Fibroblast of skin of abdomen (primary cell): ENCODE data around the gene DMKN. TPM values are rescaled to one million over a fixed set of nuclear protein-coding genes. Genes with fewer than 3 reads are reported as not detected.

Source experiments
- DNase-seq: peaks from one replicate; pipeline ENCODE4 v3.0.0-alpha.2; 2013
- polyA plus RNA-seq, 2 experiments: library from polyadenylated mRNA; unstranded; fragments of 120-200 nt; gene quantifications; one replicate each; pipeline ENCODE4 v1.2.1, GENCODE V29; 2013; ENCODE audit not compliant: insufficient read length in 2 of 2

DMKN gene
- polyA plus RNA-seq (2013, experiment 1 of 2; ENCODE audit: insufficient read length), result 2.9 TPM
- polyA plus RNA-seq (2013, experiment 2 of 2; ENCODE audit: insufficient read length), result 2.5 TPM

GRCh38 chr19:35513628-35514281, at the start of gene DMKN:
TSS of gene DMKN (minus strand) at chr19:35513649. CDS start at chr19:35513475, 174 bp downstream.
- DNase-seq, result peak; percentile 40

- no peak for DNase-seq
These were observed 49.3 kb upstream of the DMKN start for GRCh38 chr19:35562776-35563175.

- DNase-seq, result no peak
These were observed 48.9 kb upstream of the DMKN start for GRCh38 chr19:35562336-35562735.

- no peak for DNase-seq
These were observed 48.0 kb upstream of the DMKN start for GRCh38 chr19:35561436-35561835.

- no peak for DNase-seq
These were observed 47.2 kb upstream of the DMKN start for GRCh38 chr19:35560677-35561076.

- DNase-seq, result no peak
These were observed 46.8 kb upstream of the DMKN start for GRCh38 chr19:35560271-35560670.

- DNase-seq, result no peak
These were observed 46.3 kb upstream of the DMKN start for GRCh38 chr19:35559781-35560180.

- DNase-seq, result no peak
These were observed 45.8 kb upstream of the DMKN start for GRCh38 chr19:35559281-35559659.

- DNase-seq, result no peak
These were observed 45.2 kb upstream of the DMKN start for GRCh38 chr19:35558400-35559280.

- peak; percentile 43 for DNase-seq
These were observed 44.3 kb upstream of the DMKN start for GRCh38 chr19:35557539-35558399.

- DNase-seq, result no peak
These were observed 43.5 kb upstream of the DMKN start for GRCh38 chr19:35556846-35557538.

GRCh38 chr19:35556025-35556590, 42.7 kb upstream of the DMKN start:
- DNase-seq, result no peak

GRCh38 chr19:35555301-35556005, 42.0 kb upstream of the DMKN start:
- peak; percentile 18 for DNase-seq

- DNase-seq, result no peak
These were observed 40.6 kb upstream of the DMKN start for GRCh38 chr19:35554076-35554475.

GRCh38 chr19:35553385-35554000, 40.0 kb upstream of the DMKN start:
- no peak for DNase-seq

- DNase-seq, result no peak
These were observed 39.3 kb upstream of the DMKN start for GRCh38 chr19:35552534-35553384.

- DNase-seq, result no peak
These were observed 37.8 kb upstream of the DMKN start for GRCh38 chr19:35551091-35551810.

- DNase-seq, result no peak
These were observed 36.6 kb upstream of the DMKN start for GRCh38 chr19:35549879-35550523.
